NCI-H748 (cell line): ENCODE measurements around the gene CDK6.

Experiments
- DNase-seq: peaks from one replicate; lab custom pipeline; 2025; ENCODE audit not compliant: unreplicated experiment; lab: John Stamatoyannopoulos, UW

CDK6 gene

GRCh38 chr7:92794831-92795230 lies 41.5 kb downstream of the CDK6 start:
- DNase-seq = no peak

- no peak for DNase-seq
Measured at GRCh38 chr7:92794391-92794790, 42.0 kb downstream of the CDK6 start.

- no peak for DNase-seq
Measured at GRCh38 chr7:92793656-92794205, 42.6 kb downstream of the CDK6 start.

- DNase-seq = no peak
Measured at GRCh38 chr7:92790992-92791391, 45.4 kb downstream of the CDK6 start.

GRCh38 chr7:92788559-92789183 lies 47.7 kb downstream of the CDK6 start:
- DNase-seq = no peak

GRCh38 chr7:92785923-92786322 lies 50.5 kb downstream of the CDK6 start:
- no peak for DNase-seq

GRCh38 chr7:92784935-92785334 lies 51.4 kb downstream of the CDK6 start:
- DNase-seq = no peak

- DNase-seq = no peak
Measured at GRCh38 chr7:92783260-92784201, 52.8 kb downstream of the CDK6 start.

GRCh38 chr7:92782855-92783254 lies 53.5 kb downstream of the CDK6 start:
- DNase-seq = no peak

- DNase-seq = peak; percentile 25
Measured at GRCh38 chr7:92782236-92782635, 54.1 kb downstream of the CDK6 start.

GRCh38 chr7:92781117-92781720 lies 55.2 kb downstream of the CDK6 start:
- DNase-seq = peak; percentile 94

- DNase-seq = no peak
Measured at GRCh38 chr7:92778972-92779371, 57.4 kb downstream of the CDK6 start.

- no peak for DNase-seq
Measured at GRCh38 chr7:92777993-92778392, 58.4 kb downstream of the CDK6 start.

- no peak for DNase-seq
Measured at GRCh38 chr7:92773808-92774207, 62.6 kb downstream of the CDK6 start.

GRCh38 chr7:92769844-92770243 lies 66.5 kb downstream of the CDK6 start:
- peak; percentile 61 for DNase-seq

- no peak for DNase-seq
Measured at GRCh38 chr7:92769394-92769699, 67.0 kb downstream of the CDK6 start.

- DNase-seq = peak; percentile 78
Measured at GRCh38 chr7:92768501-92769393, 67.6 kb downstream of the CDK6 start.

GRCh38 chr7:92767437-92767836 lies 68.9 kb downstream of the CDK6 start:
- peak; percentile 11 for DNase-seq

GRCh38 chr7:92766461-92767003 lies 69.8 kb downstream of the CDK6 start:
- DNase-seq = peak; percentile 87

- DNase-seq = no peak
Measured at GRCh38 chr7:92765725-92766124, 70.6 kb downstream of the CDK6 start.
